Stimulated activated CD4-positive, alpha-beta T cell treated with anti-CD3 and anti-CD28 coated beads, TNF-alpha, amount 100 ng/mL, for 24 hours (primary cell): Measurements from ENCODE around the gene MAP10.

Experiments
- DNase-seq, 3 experiments: peaks; one replicate each; pipeline ENCODE4 v3.0.0-alpha.2; 2020; ENCODE audit warnings: low read depth in 3 of 3

The MAP10 gene

GRCh38 chr1:232856541-232856940 lies 51.3 kb downstream of the MAP10 start:
- DNase-seq = no peak
